HUES6 (cell line): ENCODE results near the gene TMEM204.
A peak's percentile ranks its signal among the peaks of the same experiment; 100 is the strongest.

Experiments
- H3K27ac ChIP-seq: 2 replicates; pipeline ENCODE4 v1.7.0; 2013; ENCODE audit warnings: low read depth, mild to moderate bottlenecking, low read length, inconsistent platforms
- H3K27me3 ChIP-seq: 2 replicates; pipeline ENCODE4 v1.6.1; 2013; ENCODE audit warnings: low read length; ENCODE audit not compliant: control insufficient read depth, insufficient read depth
- H3K36me3 ChIP-seq: 2 replicates; pipeline ENCODE4 v1.6.1; 2013; ENCODE audit warnings: low read length; ENCODE audit not compliant: control insufficient read depth, insufficient read depth
- H3K4me1 ChIP-seq: 2 replicates; pipeline ENCODE4 v1.6.1; 2013; ENCODE audit warnings: low read length; ENCODE audit not compliant: control insufficient read depth, insufficient read depth
- H3K4me3 ChIP-seq: 2 replicates; pipeline ENCODE4 v1.5.1; 2013; ENCODE audit warnings: low read depth, low read length
- H3K9ac ChIP-seq: one replicate; pipeline ENCODE4 v1.6.1; 2013; ENCODE audit warnings: mild to moderate bottlenecking, low read length
- H3K9me3 ChIP-seq: 2 replicates; pipeline ENCODE4 v1.6.1; 2013; ENCODE audit warnings: low read depth, low read length; ENCODE audit not compliant: control insufficient read depth, insufficient read depth

TMEM204 gene

DNA sequence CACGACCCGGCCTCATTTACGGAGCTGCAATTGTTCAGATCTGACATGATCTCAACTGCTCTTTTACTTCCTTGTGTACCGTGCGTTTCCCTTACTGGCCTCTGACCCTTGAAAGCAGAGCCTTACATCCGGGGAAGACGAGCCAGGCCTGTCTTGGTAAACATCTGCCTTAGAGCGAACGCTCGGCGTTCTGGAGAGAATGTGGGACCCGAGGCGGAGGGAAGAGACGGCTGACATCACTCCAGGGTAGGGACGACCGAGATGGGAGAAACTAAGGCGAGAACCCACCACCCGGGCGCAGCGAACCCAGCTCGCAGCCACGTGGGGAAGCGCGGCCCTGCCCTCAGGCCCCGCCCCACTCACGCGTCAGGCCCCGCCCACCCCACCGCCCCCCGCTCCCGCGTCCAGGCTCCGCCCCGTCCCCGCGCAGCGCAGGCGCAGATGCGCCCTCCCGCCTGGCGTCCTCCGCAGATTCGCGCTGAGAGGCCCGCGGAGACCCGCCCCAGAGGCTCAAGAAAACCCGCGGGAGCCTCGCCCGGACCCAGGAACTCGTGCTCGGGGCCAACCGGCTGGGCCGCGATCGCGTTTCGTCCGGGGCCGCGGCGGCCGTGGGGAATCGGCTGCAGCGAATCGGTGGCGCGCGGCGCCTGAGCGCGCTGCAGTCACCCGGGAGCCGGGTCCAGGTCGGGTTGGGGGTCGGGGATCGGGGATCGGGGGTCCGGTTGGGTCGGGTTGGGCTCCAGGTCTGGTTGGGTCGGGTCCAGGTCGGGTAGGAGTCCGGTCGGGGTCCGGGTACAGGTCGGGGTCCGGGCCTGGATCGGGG, 40.3 kb upstream of the TMEM204 start, which contains the start of gene TELO2:
Gene TELO2, plus strand, starts transcription at position 438 of the 823 bp plus-strand sequence. CDS start 922 bp downstream, outside the sequence.
- H3K27me3 ChIP-seq = no peaks in the 10 kb centered on the region
- peak within 1 kb of the TSS; percentile 96 for H3K9ac ChIP-seq
- peak within 1 kb of the TSS; percentile 89 for H3K4me3 ChIP-seq
- H3K36me3 ChIP-seq = peaks cover 36% of the 10 kb centered on the region
- H3K27ac ChIP-seq = peak within 1 kb of the TSS; percentile 96
- peaks cover 5% of the 10 kb centered on the region for H3K4me1 ChIP-seq
- H3K9me3 ChIP-seq = no peaks in the 10 kb centered on the region

- Histone ChIP-seq H3K4me1 (peaks cover 5% of the 10 kb centered on the region), H3K27me3 (no peaks in the 10 kb centered on the region), H3K4me3 (peak overlapping the region; percentile 89), H3K27ac (peak overlapping the region; percentile 96), H3K9ac (peak overlapping the region; percentile 96), H3K36me3 (peaks cover 36% of the 10 kb centered on the region), H3K9me3 (no peaks in the 10 kb centered on the region)
Observed at GRCh38 chr16:1493746-1494094, 39.7 kb upstream of the TMEM204 start.

DNA sequence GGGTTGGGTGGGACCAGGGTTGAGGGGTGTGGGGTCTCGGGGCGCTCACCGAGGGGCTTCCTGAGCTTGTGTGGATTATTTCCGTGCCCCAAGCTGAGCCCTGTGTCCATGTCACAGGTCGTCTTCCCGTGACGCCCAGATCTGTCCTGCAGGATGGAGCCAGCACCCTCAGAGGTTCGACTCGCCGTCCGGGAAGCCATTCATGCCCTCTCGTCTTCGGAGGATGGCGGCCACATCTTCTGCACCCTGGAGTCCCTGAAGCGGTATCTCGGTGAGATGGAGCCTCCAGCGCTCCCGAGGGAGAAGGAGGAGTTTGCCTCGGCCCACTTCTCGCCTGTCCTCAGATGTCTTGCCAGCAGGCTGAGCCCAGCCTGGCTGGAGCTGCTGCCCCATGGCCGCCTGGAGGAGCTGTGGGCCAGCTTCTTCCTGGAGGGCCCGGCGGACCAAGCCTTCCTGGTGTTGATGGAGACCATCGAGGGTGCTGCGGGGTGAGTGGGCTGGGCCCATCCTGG, 39.3 kb upstream of the TMEM204 start:
- Histone ChIP-seq H3K4me3 (peak overlapping the region; percentile 89), H3K4me1 (peaks cover 5% of the 10 kb centered on the region), H3K36me3 (peaks cover 40% of the 10 kb centered on the region), H3K27me3 (no peaks in the 10 kb centered on the region), H3K9me3 (no peaks in the 10 kb centered on the region), H3K27ac (no peak overlapping the region), H3K9ac (peak overlapping the region; percentile 96)

DNA sequence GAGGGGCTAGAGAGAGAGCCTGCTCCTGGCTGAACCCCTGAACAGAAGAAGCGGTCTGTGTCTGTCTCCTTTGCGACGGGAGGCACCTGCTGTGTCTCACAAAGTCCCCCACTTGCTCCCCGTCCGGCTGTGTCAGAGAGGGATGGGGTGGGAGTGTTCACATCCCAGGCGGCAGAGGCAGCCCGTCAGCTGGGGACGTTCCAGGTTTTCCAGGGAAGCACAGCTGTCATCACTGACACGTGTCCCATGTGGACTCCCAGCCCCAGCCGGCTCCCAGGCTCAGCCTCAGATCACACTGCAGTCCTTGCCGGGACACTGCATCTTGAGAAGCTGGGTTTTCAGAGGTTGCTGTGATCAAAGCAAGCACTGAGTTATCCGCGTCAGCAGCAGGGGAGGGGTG, 38.8 kb upstream of the TMEM204 start:
- peaks cover 5% of the 10 kb centered on the region for H3K4me1 ChIP-seq
- no peak overlapping the region for H3K9ac ChIP-seq
- H3K4me3 ChIP-seq = 0 out of 2 replicates have a peak overlapping the region, but pooled peaks have one; percentile 89
- no peak overlapping the region for H3K27ac ChIP-seq
- peaks cover 44% of the 10 kb centered on the region for H3K36me3 ChIP-seq
- no peaks in the 10 kb centered on the region for H3K9me3 ChIP-seq
- no peaks in the 10 kb centered on the region for H3K27me3 ChIP-seq

DNA sequence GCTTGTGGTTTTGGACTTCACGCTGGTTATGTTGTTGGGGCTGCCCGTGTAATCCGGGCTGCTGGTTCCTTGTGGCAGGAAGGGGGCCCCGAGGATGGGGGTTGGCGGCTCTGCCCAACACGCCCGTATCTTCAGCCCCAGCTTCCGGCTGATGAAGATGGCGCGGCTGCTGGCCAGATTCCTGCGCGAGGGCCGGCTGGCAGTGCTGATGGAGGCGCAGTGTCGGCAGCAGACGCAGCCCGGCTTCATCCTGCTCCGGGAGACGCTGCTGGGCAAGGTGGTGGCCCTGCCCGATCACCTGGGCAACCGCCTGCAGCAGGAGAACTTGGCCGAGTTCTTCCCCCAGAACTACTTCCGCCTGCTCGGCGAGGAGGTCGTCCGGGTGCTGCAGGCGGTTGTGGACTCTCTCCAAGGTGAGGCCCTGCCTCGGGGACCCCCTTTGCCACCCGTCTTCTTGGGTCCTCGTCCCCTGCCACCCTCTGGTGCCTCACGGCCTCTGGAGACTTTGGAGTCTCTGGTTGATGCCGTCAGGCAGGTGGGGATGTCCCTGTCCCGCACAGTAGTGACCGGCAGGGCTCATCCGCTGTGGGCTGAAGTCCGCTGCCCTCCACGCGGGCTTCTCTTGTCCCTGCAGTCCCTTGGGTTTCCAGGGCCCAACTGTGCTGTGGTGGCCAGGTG, 38.1 kb upstream of the TMEM204 start:
- H3K9ac ChIP-seq = no peak overlapping the region
- H3K4me3 ChIP-seq = no peak overlapping the region
- no peaks in the 10 kb centered on the region for H3K9me3 ChIP-seq
- peaks cover 5% of the 10 kb centered on the region for H3K4me1 ChIP-seq
- H3K27ac ChIP-seq = no peak overlapping the region
- H3K27me3 ChIP-seq = no peaks in the 10 kb centered on the region
- H3K36me3 ChIP-seq = peaks cover 51% of the 10 kb centered on the region

- H3K9ac ChIP-seq = no peak overlapping the region
- no peaks in the 10 kb centered on the region for H3K9me3 ChIP-seq
- peaks cover 5% of the 10 kb centered on the region for H3K4me1 ChIP-seq
- H3K36me3 ChIP-seq = peaks cover 55% of the 10 kb centered on the region
- H3K4me3 ChIP-seq = no peak overlapping the region
- no peaks in the 10 kb centered on the region for H3K27me3 ChIP-seq
- no peak overlapping the region for H3K27ac ChIP-seq
Observed at GRCh38 chr16:1495889-1496262, 37.6 kb upstream of the TMEM204 start.

GRCh38 chr16:1496464-1496863, 37.0 kb upstream of the TMEM204 start:
- no peak overlapping the region for H3K27ac ChIP-seq
- peaks cover 61% of the 10 kb centered on the region for H3K36me3 ChIP-seq
- no peaks in the 10 kb centered on the region for H3K27me3 ChIP-seq
- peaks cover 5% of the 10 kb centered on the region for H3K4me1 ChIP-seq
- no peak overlapping the region for H3K9ac ChIP-seq
- no peaks in the 10 kb centered on the region for H3K9me3 ChIP-seq
- H3K4me3 ChIP-seq = no peak overlapping the region

DNA sequence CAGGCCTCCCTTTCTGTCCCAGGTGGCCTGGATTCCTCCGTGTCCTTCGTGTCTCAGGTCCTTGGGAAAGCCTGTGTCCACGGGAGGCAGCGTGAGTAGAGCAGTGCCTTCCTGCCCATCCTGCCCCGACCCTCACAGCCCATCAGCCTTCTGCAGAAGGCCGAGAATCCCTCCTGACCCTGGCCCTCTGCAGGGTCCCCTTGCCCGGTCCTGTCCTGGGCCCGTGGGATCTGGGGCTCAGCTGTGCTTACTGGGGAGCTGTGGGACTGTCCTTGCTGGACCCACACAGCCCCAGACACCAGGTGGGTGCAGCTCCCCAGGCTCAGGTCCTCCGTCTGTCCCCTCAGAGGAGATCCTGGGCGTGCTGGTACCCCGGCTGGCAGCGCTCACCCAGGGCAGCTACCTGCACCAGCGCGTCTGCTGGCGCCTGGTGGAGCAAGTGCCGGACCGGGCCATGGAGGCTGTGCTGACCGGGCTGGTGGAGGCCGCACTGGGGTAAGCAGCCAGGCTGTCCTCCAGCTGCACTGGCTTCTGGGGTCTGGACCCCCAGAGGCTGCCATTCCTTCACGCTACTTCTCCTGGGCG, 36.4 kb upstream of the TMEM204 start:
- Histone ChIP-seq H3K9me3 (no peaks in the 10 kb centered on the region), H3K36me3 (peaks cover 67% of the 10 kb centered on the region), H3K4me3 (no peak overlapping the region), H3K27ac (no peak overlapping the region), H3K9ac (no peak overlapping the region), H3K27me3 (no peaks in the 10 kb centered on the region), H3K4me1 (peaks cover 5% of the 10 kb centered on the region)

- H3K9ac ChIP-seq = no peak overlapping the region
- H3K36me3 ChIP-seq = peaks cover 85% of the 10 kb centered on the region
- no peak overlapping the region for H3K4me3 ChIP-seq
- no peaks in the 10 kb centered on the region for H3K4me1 ChIP-seq
- no peak overlapping the region for H3K27ac ChIP-seq
- no peaks in the 10 kb centered on the region for H3K9me3 ChIP-seq
- no peaks in the 10 kb centered on the region for H3K27me3 ChIP-seq
Observed at GRCh38 chr16:1498899-1499676, 34.4 kb upstream of the TMEM204 start.

DNA sequence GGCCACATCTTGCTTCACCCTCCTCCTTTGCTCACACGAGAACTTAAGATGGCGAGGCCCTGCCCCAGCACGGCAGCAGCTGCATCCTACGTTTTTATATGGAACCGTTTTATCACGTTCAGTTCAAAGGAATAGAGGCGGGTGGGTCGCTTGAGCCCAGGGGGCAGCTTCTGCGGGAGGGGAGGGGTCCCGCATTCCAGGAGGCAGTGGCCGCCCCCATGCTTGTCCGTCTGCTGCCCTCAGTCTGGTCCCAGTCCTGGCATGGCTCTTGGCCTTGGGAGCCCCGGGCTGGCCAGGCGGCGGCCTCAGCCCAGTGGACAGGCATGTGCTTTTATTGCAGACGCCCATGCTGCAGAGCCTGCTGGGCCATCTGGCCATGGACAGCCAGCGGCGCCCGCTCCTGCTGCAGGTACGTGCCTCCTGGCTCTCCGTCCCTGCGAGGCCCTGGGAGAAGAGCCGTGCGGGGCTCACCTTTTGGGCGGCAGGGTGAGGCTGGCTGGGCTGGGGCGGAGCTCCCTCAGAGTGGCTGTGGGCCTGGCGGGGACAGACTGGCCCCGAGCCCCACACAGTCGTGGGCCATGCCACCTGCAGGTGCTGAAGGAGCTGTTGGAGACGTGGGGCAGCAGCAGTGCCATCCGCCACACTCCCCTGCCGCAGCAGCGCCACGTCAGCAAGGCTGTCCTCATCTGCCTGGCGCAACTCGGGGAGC, 33.6 kb upstream of the TMEM204 start:
- Histone ChIP-seq H3K4me3 (no peak overlapping the region), H3K9ac (no peak overlapping the region), H3K36me3 (peaks cover 81% of the 10 kb centered on the region), H3K27me3 (no peaks in the 10 kb centered on the region), H3K4me1 (no peaks in the 10 kb centered on the region), H3K27ac (no peak overlapping the region), H3K9me3 (no peaks in the 10 kb centered on the region)
